ENCODE data around the gene ADAMTS12. TPM values are rescaled to one million over a fixed set of nuclear protein-coding genes. Genes with fewer than 3 reads are reported as not detected.

ADAMTS12 gene
- total RNA-seq, 4 donors from 2014 or later = 0.60 to 4.1 (median 1.3) TPM

DNA sequence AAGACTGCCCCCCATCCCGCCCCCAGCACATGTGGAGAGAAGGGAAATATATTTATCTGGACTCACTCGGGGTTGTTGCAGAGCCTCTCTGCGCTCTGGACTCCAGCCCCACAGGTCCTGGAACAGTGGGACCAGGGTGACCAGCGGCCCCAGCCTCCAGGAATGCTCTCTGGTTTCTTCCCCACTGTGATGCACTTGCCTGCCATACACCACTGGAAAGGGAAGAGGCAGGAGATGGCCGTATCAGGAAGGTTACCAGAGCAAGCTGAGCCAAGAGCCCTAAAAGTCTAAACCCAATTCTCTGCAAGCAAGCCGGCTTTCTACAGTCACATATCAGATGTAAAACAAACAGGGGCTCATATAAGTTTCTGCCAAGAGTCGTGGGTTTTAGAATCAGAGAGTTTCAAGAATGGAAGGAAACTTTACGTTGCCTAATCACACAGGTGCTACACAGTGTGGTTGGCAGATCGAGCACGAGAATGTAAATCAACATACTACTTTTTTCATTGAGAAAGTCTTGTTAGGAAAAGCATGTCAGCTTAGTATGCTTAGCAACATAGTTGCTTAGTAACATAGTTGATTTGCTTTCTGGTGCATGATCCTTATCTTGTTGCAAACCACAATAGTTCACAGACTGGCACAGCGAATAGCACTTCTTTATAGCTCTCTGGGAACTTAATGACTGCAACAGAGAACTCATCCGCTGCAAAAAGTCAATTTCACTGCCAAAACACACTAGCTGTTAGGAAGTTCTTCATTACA lies 249.9 kb downstream of the ADAMTS12 start:
- no peaks in the 10 kb centered on the region for H3K27me3 ChIP-seq
- H3K9me3 ChIP-seq = no peaks in the 10 kb centered on the region
- intact Hi-C loops (cut with DNase I; ENCODE audit: low total_unique reads) (no loop called here), in situ Hi-C loops (cut with MboI; ENCODE audit: low pct_ligation_motif_present in 1 of 4, low pct_unique_long_range_greater_than_20kb in 1 of 4, low sequenced_read_pairs in 3 of 4) (no loop called here)
- no peak for TF ChIP-seq POLR2AphosphoS5 (IDR thresholded peaks at IDR 0.05)
- TF ChIP-seq, protein P1, sequence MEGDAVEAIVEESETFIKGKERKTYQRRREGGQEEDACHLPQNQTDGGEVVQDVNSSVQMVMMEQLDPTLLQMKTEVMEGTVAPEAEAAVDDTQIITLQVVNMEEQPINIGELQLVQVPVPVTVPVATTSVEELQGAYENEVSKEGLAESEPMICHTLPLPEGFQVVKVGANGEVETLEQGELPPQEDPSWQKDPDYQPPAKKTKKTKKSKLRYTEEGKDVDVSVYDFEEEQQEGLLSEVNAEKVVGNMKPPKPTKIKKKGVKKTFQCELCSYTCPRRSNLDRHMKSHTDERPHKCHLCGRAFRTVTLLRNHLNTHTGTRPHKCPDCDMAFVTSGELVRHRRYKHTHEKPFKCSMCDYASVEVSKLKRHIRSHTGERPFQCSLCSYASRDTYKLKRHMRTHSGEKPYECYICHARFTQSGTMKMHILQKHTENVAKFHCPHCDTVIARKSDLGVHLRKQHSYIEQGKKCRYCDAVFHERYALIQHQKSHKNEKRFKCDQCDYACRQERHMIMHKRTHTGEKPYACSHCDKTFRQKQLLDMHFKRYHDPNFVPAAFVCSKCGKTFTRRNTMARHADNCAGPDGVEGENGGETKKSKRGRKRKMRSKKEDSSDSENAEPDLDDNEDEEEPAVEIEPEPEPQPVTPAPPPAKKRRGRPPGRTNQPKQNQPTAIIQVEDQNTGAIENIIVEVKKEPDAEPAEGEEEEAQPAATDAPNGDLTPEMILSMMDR (IDR thresholded peaks at IDR 0.05) = no peak
- no peak for TF ChIP-seq EP300 (IDR thresholded peaks at IDR 0.05; ENCODE audit: low read depth)
- no peak for TF ChIP-seq POLR2A (IDR thresholded peaks at IDR 0.05)
- no peak overlapping the region for H3K27ac ChIP-seq
- WGBS, 2 donors (ENCODE audit: low coverage in 1 of 2) = 40 to 45% methylated on average over 3 to 12 of the region's 12 CpGs
- H3K4me1 ChIP-seq = no peaks in the 10 kb centered on the region
- no peak overlapping the region for H3K4me3 ChIP-seq
- H3K36me3 ChIP-seq = no peaks in the 10 kb centered on the region
- no peak for DNase-seq

DNA sequence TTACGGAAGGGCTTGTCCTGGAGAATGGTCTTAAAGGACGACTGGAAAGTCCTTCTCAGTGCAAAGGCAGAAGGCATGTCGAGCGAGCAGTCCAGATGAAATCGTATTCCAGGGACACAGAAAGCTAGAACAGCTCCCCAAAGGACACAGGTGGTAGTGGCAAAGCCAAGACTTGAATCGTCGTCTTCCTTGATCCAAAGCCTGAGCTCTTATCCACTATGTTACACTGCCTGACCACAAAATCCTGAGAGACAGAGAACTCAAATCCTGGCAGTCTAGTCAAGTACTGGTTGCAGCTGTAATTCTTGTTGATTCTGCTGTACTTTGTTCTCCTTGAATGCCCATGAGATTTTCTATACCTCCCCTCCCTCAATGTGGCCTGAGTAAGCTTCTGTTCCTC lies 252.3 kb downstream of the ADAMTS12 start:
- WGBS, 2 donors (ENCODE audit: low coverage in 1 of 2) = 75 to 84% methylated on average over 6 to 7 of the region's 7 CpGs
- Histone ChIP-seq H3K4me3 (no peak overlapping the region), H3K36me3 (no peaks in the 10 kb centered on the region), H3K4me1 (no peaks in the 10 kb centered on the region), H3K27ac (no peak overlapping the region), H3K27me3 (no peaks in the 10 kb centered on the region), H3K9me3 (no peaks in the 10 kb centered on the region)
- intact Hi-C loops (cut with DNase I; ENCODE audit: low total_unique reads) = no loop called here
- TF ChIP-seq, protein P1 (IDR thresholded peaks at IDR 0.05) = no peak
- no peak for TF ChIP-seq POLR2AphosphoS5 (IDR thresholded peaks at IDR 0.05)
- no peak for TF ChIP-seq POLR2A (IDR thresholded peaks at IDR 0.05)
- no peak for TF ChIP-seq EP300 (IDR thresholded peaks at IDR 0.05; ENCODE audit: low read depth)
- DNase-seq = no peak
- in situ Hi-C loops (cut with MboI; ENCODE audit: low pct_ligation_motif_present in 1 of 4, low pct_unique_long_range_greater_than_20kb in 1 of 4, low sequenced_read_pairs in 3 of 4) = no loop called here

DNA sequence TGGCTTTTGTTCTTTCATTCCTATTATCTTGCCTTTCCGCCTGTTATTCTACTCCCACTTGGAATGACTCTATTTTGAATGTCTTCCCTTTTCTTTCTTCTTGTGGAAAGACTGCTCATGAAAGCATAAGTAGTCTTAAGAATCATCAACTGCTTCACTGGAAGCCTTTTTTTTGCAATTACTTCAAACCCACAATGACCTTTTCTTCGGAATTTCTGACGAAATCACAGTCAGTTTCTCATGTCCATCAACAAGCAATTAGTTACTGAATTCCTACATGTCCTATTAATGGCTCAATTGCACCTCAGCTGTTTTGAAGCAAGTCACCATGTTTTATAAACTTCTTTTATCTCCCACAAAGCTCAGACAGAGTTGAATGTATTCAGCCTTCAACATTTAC lies 254.8 kb downstream of the ADAMTS12 start:
- in situ Hi-C loops (cut with MboI; ENCODE audit: low pct_ligation_motif_present in 1 of 4, low pct_unique_long_range_greater_than_20kb in 1 of 4, low sequenced_read_pairs in 3 of 4) = no loop called here
- Histone ChIP-seq H3K27ac (no peak overlapping the region), H3K4me3 (no peak overlapping the region), H3K9me3 (no peaks in the 10 kb centered on the region), H3K36me3 (no peaks in the 10 kb centered on the region), H3K27me3 (no peaks in the 10 kb centered on the region), H3K4me1 (no peaks in the 10 kb centered on the region)
- intact Hi-C loops (cut with DNase I; ENCODE audit: low total_unique reads) = no loop called here
- no peak for DNase-seq
- TF ChIP-seq EP300 (IDR thresholded peaks at IDR 0.05; ENCODE audit: low read depth) (no peak), POLR2AphosphoS5 (IDR thresholded peaks at IDR 0.05) (no peak), POLR2A (IDR thresholded peaks at IDR 0.05) (no peak)
- TF ChIP-seq, protein P1 (IDR thresholded peaks at IDR 0.05) = no peak
- WGBS, 2 donors (ENCODE audit: low coverage in 1 of 2) = 68 to 77% methylated on average over 2 to 3 of the region's 3 CpGs

DNA sequence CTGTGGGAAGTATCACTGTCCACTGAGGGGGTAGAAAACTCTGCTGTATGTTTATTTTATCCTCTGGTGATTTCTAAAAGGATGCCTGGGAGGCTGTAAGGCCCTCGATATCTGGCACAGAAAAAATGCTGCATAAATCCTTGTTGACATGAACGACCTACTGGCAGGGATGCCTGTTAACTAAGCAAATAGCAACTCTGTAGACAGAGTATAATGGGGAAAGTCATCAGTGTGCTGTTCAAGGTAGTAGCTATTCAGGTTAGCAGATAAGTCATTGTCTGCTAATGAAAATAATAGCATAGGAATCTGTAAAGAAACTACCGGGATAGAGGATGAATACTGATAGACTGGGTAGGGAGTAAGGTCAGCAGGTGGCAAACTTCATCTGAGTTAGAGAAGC lies 256.2 kb downstream of the ADAMTS12 start:
- intact Hi-C loops (cut with DNase I; ENCODE audit: low total_unique reads) = no loop called here
- Histone ChIP-seq H3K36me3 (no peaks in the 10 kb centered on the region), H3K4me1 (no peaks in the 10 kb centered on the region), H3K27ac (no peak overlapping the region), H3K9me3 (no peaks in the 10 kb centered on the region), H3K4me3 (no peak overlapping the region), H3K27me3 (no peaks in the 10 kb centered on the region)
- no peak for DNase-seq
- 37 to 67% methylated on average over 1 to 3 of the region's 3 CpGs for WGBS, 2 donors (ENCODE audit: low coverage in 1 of 2)
- TF ChIP-seq, protein P1 (IDR thresholded peaks at IDR 0.05) = no peak
- no peak for TF ChIP-seq POLR2A (IDR thresholded peaks at IDR 0.05)
- no peak for TF ChIP-seq EP300 (IDR thresholded peaks at IDR 0.05; ENCODE audit: low read depth)
- TF ChIP-seq POLR2AphosphoS5 (IDR thresholded peaks at IDR 0.05) = no peak
- in situ Hi-C loops (cut with MboI; ENCODE audit: low pct_ligation_motif_present in 1 of 4, low pct_unique_long_range_greater_than_20kb in 1 of 4, low sequenced_read_pairs in 3 of 4) = no loop called here

Data from transverse colon (tissue), 4 donors.